Raji (cell line): ENCODE measurements around the gene CYB561A3.

Experiments used
- POLR2A ChIP-seq: IDR thresholded peaks from 2 replicates; pipeline ENCODE4 v1.6.1; 2011; ENCODE audit warnings: low read depth, low read length, control low read depth; ENCODE audit not compliant: insufficient read depth

CYB561A3 gene

DNA sequence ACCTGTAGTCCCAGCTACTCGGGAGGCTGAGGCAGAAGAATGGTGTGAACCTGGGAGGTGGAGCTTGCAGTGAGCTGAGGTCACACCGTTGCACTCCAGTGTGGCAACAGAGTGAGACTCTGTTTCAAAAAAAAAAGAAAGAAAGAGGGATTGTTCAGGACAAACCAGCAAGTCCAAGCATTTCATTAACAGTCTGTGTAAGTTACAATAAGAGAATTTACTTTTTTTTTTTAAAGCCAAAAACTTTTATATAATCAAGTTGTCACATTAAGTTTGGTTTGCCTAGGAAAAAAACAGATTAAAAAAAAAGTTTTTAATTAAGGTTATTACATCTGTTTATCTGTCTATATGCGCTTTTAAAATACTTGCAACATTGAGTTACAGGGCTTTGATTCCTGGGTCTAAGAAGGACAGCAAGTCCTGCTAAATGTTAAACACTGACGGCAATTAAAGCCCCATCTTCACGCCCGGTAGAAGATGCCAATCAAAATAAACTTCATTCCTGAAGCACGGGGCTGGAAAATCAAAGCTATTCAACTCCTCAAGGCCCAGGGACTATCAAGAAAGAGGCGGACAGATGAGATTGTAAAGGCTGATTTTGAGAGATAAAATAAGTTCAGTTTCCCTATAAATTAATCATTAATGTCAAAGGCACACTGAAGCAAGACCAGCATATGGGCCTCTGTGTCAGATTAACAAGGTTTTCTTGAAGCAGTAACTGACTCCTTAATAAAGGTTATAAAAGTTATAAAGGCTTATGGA, 11.2 kb upstream of the CYB561A3 start:
- TF ChIP-seq POLR2A, result no peak

DNA sequence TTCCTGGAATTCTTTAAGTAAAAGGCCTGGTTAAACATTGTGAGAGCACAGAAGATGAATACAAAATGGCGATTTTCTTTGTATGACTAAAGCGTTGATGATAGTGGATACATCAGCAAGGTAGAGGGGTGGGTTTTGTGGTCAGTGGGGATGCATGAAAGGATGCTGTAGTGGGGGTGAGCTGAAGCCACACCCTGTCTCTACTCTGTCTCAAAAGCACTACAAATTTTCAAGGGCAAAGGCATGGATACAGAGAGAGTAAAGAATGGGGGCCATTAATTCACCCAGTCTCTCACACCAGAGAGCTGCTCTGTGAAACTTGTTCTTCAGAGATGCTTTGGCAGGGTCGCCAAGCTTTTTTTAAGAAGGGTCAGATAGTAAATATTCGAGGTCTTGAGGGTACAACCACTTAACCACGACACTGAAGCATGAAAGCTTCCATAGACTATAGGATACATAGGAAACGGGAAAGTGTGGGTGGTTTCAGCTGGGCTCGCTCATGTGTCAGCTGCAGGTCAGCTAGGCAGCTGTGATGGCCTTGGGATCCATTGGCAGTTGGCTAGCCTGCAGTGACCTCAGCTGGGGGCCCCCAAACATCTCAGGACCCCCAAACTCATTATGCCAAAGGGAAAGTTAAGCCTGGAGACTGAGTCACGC, 8.8 kb upstream of the CYB561A3 start:
- no peak for TF ChIP-seq POLR2A

DNA sequence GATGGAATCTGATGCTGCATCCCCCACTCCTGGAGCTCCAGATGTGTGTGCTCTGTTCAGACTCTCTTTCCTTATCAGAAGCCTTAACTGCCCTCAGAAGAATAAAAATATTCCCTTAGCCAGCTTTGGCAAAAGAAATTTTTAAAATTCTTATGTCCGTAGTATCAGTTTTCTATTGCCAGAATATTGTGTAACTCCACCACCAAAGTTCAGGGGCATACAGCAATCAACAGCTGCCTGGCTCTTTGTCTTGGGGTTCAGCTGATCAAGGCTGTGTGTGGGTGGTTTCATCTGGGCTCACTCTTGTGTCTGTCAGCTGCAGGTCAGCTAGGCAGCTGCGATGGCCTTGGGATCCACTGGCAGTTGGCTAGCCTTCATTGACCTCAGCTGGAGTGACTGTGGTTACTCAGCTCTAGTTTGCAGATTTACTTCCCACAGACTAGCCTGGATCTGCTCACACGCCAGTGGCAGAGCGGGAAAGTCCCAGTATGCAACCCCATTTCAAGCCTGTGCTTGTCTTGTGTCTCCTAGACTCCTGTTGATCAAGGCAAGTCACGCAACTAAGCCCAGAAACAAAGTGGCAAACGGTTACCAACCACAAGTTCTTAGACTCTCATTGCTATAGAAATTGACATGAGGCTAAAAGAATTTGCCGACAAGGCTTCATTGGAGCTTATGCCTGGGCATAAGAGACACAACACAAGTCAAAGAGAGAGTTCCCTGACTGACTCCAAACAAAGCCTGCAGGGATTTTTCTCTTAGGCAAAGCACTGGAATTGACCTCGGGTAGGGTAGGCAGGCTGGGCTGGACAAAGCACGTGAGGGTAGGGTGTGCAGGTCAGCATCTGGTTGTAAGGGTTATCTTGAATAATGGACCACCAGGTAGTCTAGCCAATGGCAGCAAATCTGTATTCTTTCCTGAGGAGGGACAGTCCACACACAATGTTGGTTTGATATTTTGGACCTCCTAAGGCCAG, 8.0 kb upstream of the CYB561A3 start:
- TF ChIP-seq POLR2A, result no peak

DNA sequence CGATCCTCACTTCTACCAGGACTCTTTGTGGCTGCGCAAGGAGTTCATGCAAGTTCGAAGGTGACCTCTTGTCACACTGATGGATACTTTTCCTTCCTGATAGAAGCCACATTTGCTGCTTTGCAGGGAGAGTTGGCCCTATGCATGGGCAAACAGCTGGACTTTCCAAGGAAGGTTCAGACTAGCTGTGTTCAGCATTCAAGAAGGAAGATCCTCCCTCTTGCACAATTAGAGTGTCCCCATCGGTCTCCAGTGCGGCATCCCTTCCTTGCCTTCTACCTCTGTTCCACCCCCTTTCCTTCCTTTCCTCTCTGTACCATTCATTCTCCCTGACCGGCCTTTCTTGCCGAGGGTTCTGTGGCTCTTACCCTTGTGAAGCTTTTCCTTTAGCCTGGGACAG, 7.0 kb upstream of the CYB561A3 start:
- no peak for TF ChIP-seq POLR2A

DNA sequence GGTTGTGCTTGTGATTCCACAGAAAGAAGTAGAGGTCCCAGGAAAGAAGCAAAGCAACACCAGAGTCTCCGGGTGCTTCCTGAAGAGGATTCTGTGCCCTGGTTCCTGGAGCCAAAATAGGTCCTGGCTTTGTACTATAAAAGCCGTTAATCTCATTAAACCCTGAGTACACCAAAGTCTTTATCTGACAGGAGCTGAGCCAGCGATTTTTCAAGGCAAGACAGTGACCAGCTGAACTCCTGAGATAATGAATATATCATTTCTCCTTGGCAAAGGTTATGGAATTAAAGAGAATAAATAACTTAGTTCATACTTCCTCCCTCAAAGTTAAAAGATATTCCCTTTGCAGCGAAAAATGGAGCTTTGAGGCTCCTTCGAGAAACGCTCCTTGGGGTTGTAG, 5.7 kb upstream of the CYB561A3 start:
- no peak for TF ChIP-seq POLR2A

DNA sequence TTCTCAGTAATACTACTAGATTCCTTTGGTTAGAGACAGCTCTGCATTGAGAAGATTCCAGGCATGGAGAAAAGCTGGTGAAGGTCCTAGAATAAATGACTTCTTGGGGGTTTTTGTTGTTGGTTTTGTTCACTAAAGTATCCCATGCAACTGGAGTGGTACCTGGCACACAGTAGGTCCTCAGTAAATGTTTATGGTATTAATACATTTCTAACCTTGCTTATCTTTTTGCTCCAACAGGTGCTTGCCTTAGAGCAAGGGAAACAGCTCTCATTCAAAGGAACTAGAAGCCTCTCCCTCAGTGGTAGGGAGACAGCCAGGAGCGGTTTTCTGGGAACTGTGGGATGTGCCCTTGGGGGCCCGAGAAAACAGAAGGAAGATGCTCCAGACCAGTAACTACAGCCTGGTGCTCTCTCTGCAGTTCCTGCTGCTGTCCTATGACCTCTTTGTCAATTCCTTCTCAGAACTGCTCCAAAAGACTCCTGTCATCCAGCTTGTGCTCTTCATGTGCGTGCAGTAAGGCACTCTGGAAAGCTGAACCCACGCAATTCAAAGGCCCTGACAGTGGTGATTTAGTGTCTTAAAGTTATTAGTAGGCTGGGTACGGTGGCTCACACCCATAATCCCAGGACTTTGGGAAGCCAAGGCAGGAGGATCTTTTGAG, 2.5 kb upstream of the CYB561A3 start:
- TF ChIP-seq POLR2A, result no peak

DNA sequence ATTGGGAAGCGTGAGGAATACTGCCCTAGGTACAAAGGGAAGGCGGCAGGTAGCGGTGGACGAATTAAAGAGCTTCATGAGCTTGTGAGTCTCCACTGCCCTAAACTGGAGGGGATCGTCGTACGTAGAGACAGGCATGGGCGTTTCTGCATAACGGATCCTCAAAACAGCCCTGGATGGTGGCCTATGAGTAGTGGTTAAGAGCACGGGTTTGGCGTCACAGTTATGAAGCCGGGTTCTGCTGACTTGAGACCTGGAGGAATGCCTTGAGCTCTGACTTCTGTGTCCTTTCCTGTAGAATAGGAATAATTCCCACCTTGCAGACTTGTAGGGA, 827 bp upstream of the CYB561A3 start:
- no peak for TF ChIP-seq POLR2A

DNA sequence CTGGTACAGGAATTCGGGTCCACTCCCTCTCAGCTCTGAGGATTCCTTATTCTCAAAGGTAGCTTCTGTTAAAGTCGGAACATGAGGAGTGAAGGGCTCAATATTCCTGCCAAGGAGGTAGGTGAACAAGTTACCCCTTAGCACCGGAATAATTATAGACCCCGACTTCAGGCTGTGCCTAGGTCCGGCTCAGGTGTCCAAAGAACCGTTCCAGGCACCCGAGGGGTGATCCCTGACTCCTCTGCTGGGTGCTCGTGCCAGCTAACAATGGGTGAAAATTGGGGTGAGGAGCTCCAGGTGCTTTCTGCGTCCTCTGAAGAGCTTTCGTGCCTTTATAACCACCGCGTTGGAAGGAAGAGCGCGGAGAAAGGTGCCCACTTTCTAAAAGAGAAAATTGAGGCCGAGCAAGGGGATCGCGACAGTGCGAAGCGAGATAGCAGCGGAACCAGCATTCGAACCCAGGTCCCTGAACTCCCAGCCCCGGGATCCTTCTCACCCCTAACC, 393 bp downstream of the CYB561A3 start:
- no peak for TF ChIP-seq POLR2A

DNA sequence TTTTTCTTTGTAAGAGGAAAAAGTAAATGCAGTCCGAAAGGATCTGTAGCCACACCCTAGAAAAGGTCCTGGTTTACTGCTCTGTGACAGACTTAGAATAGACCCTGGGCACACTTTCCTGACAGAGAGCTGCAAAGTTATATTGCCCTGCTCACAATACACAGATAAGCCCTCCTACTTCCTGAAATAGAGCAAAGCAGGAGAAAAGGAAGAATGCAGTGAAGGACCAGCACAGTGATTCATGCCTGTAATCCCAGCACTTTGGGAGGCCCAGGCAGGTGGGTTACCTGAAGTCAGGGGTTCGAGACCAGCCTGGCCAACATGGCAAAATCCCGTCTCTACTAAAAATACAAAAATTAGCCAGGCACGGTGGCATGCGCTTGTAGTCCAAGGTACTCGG, 2.2 kb downstream of the CYB561A3 start:
- TF ChIP-seq POLR2A, result no peak

DNA sequence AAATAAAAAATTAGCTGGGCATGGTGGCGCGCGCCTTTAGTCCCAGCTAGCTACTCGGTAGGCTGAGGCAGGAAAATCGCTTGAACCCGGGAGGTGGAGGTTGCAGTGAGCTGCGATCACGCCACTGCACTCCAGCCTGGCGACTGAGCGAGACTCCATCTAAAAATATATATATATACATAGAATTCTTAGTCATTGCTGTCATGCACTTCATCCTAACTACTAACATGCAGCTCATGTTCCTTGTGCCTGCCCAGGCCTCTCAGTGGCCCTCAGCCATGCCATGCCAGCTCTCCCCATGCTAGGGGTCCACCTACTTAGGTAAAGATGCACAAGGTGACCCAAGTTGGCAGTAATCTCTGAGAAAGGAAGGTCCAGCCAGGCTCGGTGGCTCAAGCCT, 3.1 kb downstream of the CYB561A3 start:
- no peak for TF ChIP-seq POLR2A

DNA sequence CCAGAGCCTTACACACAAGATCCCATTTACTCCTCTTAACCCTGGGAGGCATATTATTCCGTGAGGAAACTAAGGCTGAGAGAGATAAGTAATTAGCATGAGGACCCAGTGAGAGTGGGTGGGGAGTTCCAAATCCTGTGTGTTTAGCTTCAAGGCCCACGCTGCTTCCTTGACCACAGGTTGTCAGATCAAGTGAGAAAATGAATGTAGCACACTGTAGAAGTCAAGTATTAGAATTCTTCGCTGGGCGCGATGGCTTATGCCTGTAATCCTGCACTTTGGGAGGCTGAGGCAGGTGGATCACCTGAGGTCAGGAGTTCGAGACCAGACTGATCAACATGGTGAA, 3.8 kb downstream of the CYB561A3 start:
- TF ChIP-seq POLR2A, result no peak

DNA sequence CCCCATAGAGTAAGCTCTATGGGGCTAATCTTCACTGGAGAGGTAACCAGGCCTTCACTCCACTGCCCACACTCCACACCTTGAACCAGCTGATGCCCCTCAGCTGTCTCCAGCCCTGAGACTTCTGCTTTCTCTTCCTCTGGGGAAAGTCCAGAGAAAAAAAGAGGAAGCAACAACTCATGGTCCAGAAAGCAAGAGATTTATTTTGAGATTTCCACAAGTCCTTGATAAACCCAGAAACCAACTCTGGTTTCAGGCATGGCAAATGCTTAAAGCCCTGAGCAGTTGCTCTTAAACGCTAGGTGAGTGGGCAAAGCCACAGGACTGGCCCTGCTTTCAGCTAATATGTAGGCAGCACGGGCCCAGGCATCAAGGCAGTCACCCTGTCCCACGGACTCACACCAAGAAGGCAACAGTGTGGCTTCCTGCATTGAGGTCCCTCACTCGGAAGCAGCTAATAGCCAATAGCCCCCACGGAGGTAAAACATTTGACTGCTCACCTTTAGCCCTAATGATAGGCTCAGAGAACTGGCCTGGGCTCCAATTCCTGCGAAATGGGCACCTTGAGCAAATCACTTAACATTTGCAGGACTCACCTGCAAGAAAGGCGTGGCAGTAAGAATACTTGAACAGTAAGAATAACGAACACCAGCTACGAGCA, 4.3 kb downstream of the CYB561A3 start:
- 0 out of 2 replicates have a peak, but pooled peaks have one; percentile 4 for TF ChIP-seq POLR2A

DNA sequence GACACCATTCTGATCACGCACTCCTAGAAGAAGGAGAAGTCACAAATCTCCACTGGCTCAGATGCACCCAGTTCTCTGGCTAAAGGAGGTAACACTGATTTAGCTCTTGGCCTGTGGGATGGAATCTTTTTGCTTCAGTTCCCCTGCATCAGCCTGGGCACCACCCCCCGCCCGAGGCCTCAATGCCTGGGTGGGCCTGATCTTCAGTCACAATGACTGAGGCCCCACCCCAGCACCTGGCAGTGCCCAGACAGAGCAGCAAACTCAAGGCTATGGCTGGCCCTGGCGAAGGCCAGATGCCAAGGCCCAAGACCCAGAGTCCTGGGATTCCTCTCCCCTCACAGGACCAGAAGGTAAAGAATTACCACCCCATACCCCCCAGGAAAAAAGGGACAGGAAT, 5.0 kb downstream of the CYB561A3 start:
- TF ChIP-seq POLR2A, result peak; percentile 29; the same call in 1 of the 2 replicates

DNA sequence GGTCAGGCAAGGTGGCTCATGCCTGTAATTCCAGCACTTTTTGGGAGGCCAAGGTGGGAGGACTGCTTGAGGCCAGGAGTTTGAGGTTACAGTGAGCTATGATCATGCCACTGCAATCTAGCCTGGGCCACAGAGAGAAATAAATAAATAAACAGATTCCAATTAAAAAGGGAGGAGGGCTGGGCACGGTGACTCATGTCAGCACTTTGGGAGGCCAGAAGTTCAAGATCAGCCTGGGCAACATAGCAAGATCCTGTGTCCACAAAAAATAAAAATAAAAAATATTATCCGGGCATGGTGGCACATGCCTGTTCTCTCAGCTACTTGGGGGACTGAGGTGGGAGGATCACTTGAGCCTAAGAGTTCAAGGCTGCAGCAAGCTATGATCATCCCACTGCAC, 7.5 kb downstream of the CYB561A3 start:
- TF ChIP-seq POLR2A, result no peak
